ENCODE data around the gene COL26A1.
"Not testable (repeated sequence)": the region's sequence is repeated elsewhere in the genome, so short reads cannot be mapped to it uniquely, and the experiment has no call there.

Gene COL26A1

GRCh38 chr7:101436857-101437576 is 74.3 kb downstream of the COL26A1 start:
- ATAC-seq (no peak), DNase-seq (no peak)
- Mint-ChIP-seq H3K4me3 (no peak overlapping the region), H3K27ac (no peak overlapping the region), H3K9me3 (no peaks in the 10 kb centered on the region), H3K4me1 (no peaks in the 10 kb centered on the region), H3K27me3 (peaks cover 47% of the 10 kb centered on the region)

GRCh38 chr7:101441890-101442289 is 79.2 kb downstream of the COL26A1 start:
- no peaks in the 10 kb centered on the region for H3K9me3 Mint-ChIP-seq

DNA sequence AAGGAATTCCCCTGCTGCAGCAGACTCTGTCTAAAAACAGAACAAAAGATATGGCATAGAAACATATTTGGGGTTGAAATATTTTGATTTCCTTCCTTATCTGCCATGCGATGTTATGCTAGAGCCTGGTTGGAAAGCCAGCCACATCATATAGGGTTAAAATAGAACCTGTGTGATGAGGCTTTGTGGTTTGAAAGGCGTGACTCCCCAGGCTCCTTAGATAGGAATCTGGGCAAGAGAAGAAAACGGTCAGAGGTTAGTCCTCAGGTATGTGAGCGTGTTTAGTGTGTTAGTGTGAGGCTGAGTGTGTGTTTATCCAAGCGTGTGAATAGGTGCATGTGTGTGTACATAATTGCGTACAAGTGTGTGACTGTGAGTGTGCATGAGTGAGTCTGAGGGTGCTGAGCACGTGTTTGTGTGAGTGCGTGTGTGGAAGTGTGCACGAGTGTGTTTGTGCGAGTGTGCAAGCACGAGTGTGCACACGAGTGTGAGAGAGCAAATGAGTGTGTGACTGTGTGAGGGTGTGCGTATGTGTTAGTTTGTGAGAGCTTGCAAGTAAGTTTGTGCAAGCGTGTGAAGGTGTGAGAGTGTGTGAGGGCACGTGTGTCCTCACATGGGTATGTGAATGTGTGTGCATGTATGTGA is 79.9 kb downstream of the COL26A1 start:
- Mint-ChIP-seq H3K4me3 (no peak overlapping the region), H3K27me3 (peaks cover 8% of the 10 kb centered on the region), H3K27ac (peak overlapping the region in 1 of 2 donors; percentile 69), H3K4me1 (no peaks in the 10 kb centered on the region), H3K9me3 (no peaks in the 10 kb centered on the region)
- ATAC-seq: no peak
- DNase-seq: no peak

More at GRCh38 chr7:101441890-101442289, 79.2 kb downstream of the COL26A1 start:
- peaks cover 13% of the 10 kb centered on the region for H3K27me3 Mint-ChIP-seq
- H3K27ac Mint-ChIP-seq: no peak overlapping the region
- no peaks in the 10 kb centered on the region for H3K4me1 Mint-ChIP-seq
- H3K4me3 Mint-ChIP-seq: no peak overlapping the region
- no peak for ATAC-seq
- DNase-seq: no peak

- Mint-ChIP-seq H3K4me1 (no peaks in the 10 kb centered on the region), H3K27ac (no peak overlapping the region), H3K27me3 (no peaks in the 10 kb centered on the region), H3K4me3 (no peak overlapping the region), H3K9me3 (no peaks in the 10 kb centered on the region)
- ATAC-seq (no peak), DNase-seq (no peak)
Measured at GRCh38 chr7:101450064-101450463, 87.4 kb downstream of the COL26A1 start.

GRCh38 chr7:101453617-101454016 is 90.9 kb downstream of the COL26A1 start:
- no peak overlapping the region for H3K27ac Mint-ChIP-seq
- H3K9me3 Mint-ChIP-seq: no peaks in the 10 kb centered on the region
- DNase-seq: no peak
- no peak for ATAC-seq
- H3K4me1 Mint-ChIP-seq: no peaks in the 10 kb centered on the region
- H3K27me3 Mint-ChIP-seq: no peaks in the 10 kb centered on the region
- no peak overlapping the region for H3K4me3 Mint-ChIP-seq

DNA sequence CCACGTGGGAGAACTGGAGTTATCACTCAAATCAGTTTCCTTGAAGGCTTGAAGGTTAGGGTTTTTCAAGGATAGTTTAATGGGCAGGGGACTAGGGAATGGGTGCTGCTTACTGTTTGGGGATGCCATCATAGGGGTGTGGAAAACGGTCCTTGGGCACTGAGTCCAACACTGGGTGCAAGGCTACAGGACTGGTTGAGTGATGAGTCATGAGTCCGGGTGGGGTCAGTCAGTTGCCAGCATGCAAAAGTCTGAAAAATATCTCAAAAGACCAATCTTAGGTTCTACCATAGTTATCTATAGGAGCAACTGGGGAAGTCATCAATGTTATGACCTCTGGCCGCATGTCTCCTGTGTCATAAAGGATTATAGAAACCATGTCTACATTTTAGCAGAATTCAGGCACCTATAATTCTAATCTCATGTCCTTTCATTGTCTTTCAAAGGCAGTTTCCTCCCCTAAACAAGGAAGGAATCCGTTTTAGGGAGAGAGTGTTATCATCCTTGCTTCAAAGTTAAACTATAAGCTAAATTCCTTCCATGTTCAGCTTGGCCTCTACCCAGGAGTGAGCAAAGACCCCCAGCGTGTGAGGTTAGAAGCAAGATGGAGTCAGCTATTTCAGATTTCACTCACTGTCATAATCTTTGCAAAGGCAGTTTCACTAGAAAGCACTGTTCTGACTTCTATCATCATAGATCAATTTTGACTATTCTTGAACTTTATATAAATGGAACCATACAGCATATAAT is 94.5 kb downstream of the COL26A1 start:
- H3K27ac Mint-ChIP-seq: peak overlapping the region in 1 of 2 donors; percentile 2
- H3K4me1 Mint-ChIP-seq: no peaks in the 10 kb centered on the region
- DNase-seq (no peak), ATAC-seq (no peak)
- H3K9me3 Mint-ChIP-seq: no peaks in the 10 kb centered on the region
- H3K27me3 Mint-ChIP-seq: no peaks in the 10 kb centered on the region
- H3K4me3 Mint-ChIP-seq: no peak overlapping the region

DNA sequence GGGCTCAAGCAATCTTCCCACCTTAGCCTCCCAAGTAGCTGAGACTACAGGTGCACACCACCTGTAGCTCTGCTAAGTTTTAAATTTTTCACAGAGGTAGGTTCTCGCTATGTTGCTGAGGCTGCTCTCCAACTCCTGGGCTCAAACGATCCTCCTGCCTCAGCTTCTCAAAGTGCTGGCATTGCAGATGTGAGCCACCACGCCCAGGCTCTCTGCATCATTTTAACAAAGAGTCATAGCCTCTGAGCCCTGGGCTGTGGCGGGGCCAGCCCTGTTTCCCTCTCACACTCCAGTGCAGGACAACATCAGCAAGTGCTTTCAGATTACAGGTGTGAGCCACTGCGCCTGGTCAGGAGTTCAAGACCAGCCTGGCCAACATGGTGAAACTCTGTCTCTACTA is 102.5 kb downstream of the COL26A1 start:
- H3K27ac Mint-ChIP-seq: peak overlapping the region in 1 of 2 donors; percentile 93

DNA sequence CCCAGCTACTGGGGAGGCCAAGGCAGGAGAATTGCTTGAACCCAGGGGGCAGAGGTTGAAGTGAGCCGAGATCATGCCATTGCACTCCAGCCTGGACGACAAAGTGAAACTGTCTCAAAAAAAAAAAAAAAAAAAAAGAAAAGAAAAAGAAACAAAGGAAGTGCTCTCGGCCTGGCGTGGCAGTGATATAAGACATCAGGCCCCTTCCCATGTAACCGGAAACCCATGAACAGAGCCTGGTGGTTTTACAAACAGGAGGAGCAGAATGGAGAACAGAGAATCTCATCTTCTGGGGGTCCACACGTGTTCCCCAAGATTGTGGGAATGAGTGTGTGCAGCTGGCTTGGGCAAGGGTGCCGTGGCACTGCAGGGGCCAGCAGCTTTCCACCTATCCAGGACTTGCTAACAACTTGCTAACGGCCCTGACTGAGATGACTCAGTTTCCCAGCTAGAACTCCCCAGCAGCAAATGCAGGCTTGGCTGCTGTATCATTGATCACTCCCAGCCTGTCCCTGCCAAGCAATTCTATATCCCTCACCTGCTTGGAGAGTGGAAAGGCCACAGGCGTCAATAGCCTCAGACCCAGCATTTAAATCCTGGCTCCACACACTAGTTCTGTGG is 103.0 kb downstream of the COL26A1 start:
- DNase-seq (peak; percentile 13 to 15), ATAC-seq (no peak)
- H3K4me1 Mint-ChIP-seq: peaks cover 21% of the 10 kb centered on the region
- peak overlapping the region in 1 of 2 donors; percentile 75 for H3K4me3 Mint-ChIP-seq
- no peaks in the 10 kb centered on the region for H3K9me3 Mint-ChIP-seq
- peak overlapping the region; percentile 58 to 93 for H3K27ac Mint-ChIP-seq
- H3K27me3 Mint-ChIP-seq: no peaks in the 10 kb centered on the region

More for the DNA sequence above, 102.5 kb downstream of the COL26A1 start:
- Mint-ChIP-seq H3K4me1 (peaks cover 21% of the 10 kb centered on the region), H3K9me3 (no peaks in the 10 kb centered on the region), H3K27me3 (no peaks in the 10 kb centered on the region), H3K4me3 (peak overlapping the region in 1 of 2 donors; percentile 75)
- ATAC-seq: no peak
- DNase-seq: no peak

- H3K4me1 Mint-ChIP-seq: peaks cover 21% of the 10 kb centered on the region
Measured at GRCh38 chr7:101466871-101467270, 104.2 kb downstream of the COL26A1 start.

DNA sequence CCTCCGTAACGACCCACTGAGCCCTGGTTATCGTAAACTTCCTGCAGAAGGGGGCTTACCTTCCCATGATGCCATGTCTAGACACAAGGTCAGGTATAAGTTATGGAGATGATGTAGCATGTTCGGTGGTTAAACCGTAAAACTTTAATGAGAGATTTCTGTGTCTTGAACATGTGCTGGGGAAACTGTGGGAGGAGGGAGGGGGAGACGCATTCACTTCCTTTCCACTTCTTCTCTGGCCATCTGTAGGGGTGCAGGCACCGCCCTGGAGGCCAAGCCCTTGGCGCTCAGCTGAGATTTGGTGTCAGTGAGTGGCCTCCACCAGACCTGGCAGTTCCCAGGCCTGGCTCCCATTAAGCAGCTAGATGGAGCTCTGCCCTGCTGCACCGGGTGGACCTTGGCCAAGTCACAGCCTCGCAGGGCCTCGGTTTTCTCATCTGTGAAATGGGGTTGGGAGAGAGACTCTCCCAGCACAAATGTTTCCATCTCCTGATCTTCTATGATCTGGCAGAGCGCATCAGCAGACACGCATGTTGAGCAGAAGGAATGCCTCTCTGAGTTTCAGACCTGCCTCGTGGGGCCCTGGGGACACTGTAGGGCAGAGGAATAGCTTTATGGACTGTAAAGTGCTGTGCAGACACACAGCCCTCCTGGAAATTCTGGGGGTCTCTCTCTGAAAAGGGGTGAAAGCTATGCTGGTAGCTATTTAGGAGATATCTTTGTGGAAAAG is 106.0 kb downstream of the COL26A1 start:
- H3K27ac Mint-ChIP-seq: no peak overlapping the region

More at GRCh38 chr7:101466871-101467270, 104.2 kb downstream of the COL26A1 start:
- no peak for ATAC-seq
- Mint-ChIP-seq H3K9me3 (no peaks in the 10 kb centered on the region), H3K4me3 (no peak overlapping the region), H3K27me3 (no peaks in the 10 kb centered on the region), H3K27ac (peak overlapping the region in 1 of 2 donors; percentile 24)
- no peak for DNase-seq

GRCh38 chr7:101470668-101471487 is 108.2 kb downstream of the COL26A1 start:
- Mint-ChIP-seq H3K27me3 (no peaks in the 10 kb centered on the region), H3K27ac (no peak overlapping the region), H3K9me3 (no peaks in the 10 kb centered on the region), H3K4me3 (no peak overlapping the region), H3K4me1 (peaks cover 10% of the 10 kb centered on the region)
- ATAC-seq (no peak), DNase-seq (no peak)

More for the DNA sequence above, 106.0 kb downstream of the COL26A1 start:
- ATAC-seq (no peak), DNase-seq (no peak)
- Mint-ChIP-seq H3K27me3 (no peaks in the 10 kb centered on the region), H3K4me1 (peaks cover 21% of the 10 kb centered on the region), H3K9me3 (no peaks in the 10 kb centered on the region), H3K4me3 (no peak overlapping the region)

GRCh38 chr7:101474178-101474577 is 111.5 kb downstream of the COL26A1 start:
- no peaks in the 10 kb centered on the region for H3K4me1 Mint-ChIP-seq
- H3K9me3 Mint-ChIP-seq: peaks cover 5 to 6% of the 10 kb centered on the region in 2 donors
- H3K27me3 Mint-ChIP-seq: no peaks in the 10 kb centered on the region
- no peak overlapping the region for H3K4me3 Mint-ChIP-seq
- DNase-seq (no peak), ATAC-seq (no peak)
- H3K27ac Mint-ChIP-seq: no peak overlapping the region

DNA sequence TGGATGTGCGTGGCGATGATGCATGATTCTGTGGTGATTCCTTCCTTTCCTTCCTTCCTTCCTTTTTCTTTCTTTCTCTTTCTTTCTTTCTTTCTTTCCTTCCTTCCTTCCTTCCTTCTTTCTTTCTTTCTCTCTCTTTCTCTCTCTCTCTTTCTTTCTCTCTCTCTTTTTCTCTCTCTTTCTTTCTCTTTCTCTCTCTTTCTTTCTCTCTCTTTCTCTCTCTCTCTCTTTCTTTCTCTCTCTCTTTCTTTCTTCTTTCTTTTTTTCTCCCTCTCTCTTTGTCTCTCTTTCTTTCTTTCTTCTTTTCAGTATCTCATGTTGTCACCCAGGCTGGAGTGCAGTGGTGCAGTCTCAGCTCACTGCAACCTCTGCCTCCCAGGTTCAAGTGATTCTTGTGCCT is 113.0 kb downstream of the COL26A1 start:
- not testable (repeated sequence) for H3K27me3 Mint-ChIP-seq, H3K4me1 Mint-ChIP-seq, H3K4me3 Mint-ChIP-seq, ATAC-seq, DNase-seq, H3K27ac Mint-ChIP-seq
- peaks cover 14 to 21% of the 10 kb centered on the region in 2 donors for H3K9me3 Mint-ChIP-seq

GRCh38 chr7:101479217-101479616 is 116.5 kb downstream of the COL26A1 start:
- Mint-ChIP-seq H3K4me3 (no peak overlapping the region), H3K4me1 (no peaks in the 10 kb centered on the region)
- no peak for ATAC-seq

More at GRCh38 chr7:101479217-101479616, 116.5 kb downstream of the COL26A1 start:
- H3K27ac Mint-ChIP-seq: no peak overlapping the region
- H3K27me3 Mint-ChIP-seq: no peaks in the 10 kb centered on the region
- H3K9me3 Mint-ChIP-seq: peaks cover 14 to 25% of the 10 kb centered on the region in 2 donors
- DNase-seq: no peak

Measured in stimulated activated naive CD8-positive, alpha-beta T cell treated with anti-CD3 and anti-CD28 coated beads, Interleukin-15, amount 100 ng/mL, for 72 hours (primary cell).